ENCODE data around the gene RHBDL1. TPM values are rescaled to one million over a fixed set of nuclear protein-coding genes. Genes with fewer than 3 reads are reported as not detected.

The RHBDL1 gene
- total RNA-seq, 4 donors from 2014 or later, result 0.44 to 1.0 (median 0.96) TPM; not detected in 1

DNA sequence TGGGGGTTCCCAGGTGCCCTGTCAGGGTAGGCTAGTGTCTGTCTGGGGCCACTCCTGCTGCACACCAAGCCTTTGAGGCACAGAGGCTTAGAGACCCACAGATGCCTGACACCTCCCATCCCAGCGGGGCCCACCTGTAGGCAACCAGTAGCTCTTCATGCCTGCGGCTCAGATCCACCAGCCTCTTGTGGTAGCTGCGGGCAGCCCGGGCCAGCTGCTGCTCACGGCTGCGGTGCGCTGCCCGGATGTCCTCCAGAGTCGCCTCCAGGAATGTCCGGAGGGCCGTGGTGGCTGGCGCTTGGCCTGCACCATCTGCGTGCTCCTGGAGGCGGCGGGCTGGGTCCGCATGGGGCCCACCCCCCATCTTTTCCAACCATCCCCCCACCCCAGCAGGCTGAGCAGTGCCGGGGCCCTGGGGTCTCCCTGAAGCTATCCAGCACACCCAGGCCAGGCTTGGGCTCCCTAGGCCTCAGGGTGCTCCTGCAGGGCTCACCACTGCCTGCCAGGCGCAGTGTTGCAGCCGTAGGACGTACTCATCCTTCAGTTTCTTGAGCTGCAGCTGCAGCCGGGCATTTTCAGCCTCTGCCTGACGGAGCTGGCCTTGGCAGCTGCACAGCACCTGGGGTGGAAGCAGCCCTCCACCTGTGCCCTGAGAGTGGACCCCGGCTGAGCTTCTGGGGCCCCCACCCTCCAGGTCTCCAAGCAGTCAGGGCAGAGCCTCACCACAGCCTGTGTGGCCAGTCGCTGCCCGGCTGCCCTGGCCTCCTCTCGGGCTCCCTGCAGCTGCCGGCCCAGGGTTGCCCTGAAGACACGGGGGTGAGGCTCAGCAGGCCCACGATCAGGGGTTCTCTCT is 48.9 kb downstream of the RHBDL1 start:
- no peak for TF ChIP-seq CTCF (IDR thresholded peaks at IDR 0.05)
- ATAC-seq (ENCODE audit: low FRiP score) (no peak), DNase-seq (ENCODE audit: low spot score) (no peak)

DNA sequence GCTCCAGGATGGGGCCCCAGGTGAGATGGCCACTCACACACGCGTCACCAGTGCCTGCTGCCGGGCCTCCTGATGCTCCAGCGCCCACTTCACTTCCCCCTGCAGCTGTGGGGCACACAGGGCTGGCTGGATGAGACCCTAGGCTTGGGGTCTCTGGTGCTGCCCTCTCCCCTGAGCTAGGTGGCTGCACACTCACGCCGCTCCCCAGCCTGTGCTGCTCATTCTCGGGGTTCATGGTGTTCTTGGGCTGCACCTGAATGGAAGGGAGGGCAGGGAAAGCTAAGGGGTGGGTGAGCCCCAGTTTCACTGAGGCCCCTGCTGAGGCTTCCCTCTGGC is 49.5 kb downstream of the RHBDL1 start:
- no peak for TF ChIP-seq CTCF (IDR thresholded peaks at IDR 0.05)
- ATAC-seq (ENCODE audit: low FRiP score) (no peak), DNase-seq (ENCODE audit: low spot score) (no peak)

DNA sequence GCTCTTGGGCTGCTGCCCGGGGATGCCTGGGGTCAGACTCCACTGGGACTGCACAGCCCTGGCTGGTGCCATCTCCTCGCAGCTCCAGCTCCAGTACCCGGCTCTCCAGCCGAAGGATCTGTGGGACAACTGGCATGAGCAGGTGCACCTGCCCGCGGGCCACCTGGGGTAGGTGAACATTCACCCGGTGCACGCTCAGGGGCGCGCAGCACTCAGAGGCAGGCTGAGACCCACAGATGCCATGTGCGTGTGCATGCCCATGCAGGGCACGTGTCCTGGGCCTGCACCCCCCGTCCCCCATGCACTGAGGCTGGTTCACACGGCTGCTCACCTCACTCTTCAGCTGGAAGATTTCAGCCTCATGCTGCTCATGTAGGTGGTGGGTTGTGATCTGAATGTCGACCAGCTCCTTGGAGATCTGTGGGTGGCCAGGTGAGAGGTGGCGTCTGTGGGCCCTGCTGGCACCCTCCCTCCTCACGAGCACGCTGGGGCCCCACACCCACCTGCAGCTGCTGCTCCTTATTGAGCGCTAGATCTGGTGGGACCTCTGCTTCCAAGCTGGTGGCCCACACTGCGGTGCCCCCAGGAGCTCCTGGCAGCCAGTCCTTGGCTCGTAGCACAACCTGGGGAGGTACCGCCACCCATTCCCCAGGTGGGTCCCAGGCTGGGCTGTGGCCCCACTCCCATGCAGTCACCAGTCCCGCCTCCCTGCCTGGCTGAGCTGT is 50.2 kb downstream of the RHBDL1 start:
- no peak for TF ChIP-seq CTCF (IDR thresholded peaks at IDR 0.05)
- no peak for DNase-seq (ENCODE audit: low spot score)
- ATAC-seq (ENCODE audit: low FRiP score), result no peak

DNA sequence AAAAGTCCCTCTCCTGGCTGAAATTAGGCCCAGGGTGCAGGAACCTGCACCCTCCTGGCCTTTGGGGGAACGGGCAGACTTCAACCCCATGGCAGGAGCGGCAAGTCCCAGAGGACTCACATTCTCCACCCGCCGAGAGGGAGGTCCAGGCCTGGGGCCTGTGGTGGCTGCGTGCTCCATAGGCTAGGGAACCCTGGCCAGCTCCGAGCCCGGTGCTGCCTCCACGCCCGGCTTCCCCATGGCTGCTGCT is 50.6 kb downstream of the RHBDL1 start:
- ATAC-seq (ENCODE audit: low FRiP score) (no peak), DNase-seq (ENCODE audit: low spot score) (no peak)
- TF ChIP-seq CTCF (IDR thresholded peaks at IDR 0.05), result no peak

- ATAC-seq (ENCODE audit: low FRiP score) (peak; percentile 25), DNase-seq (ENCODE audit: low spot score) (no peak)
- no peak for TF ChIP-seq CTCF (IDR thresholded peaks at IDR 0.05)
Measured at GRCh38 chr16:726438-727290, 51.2 kb downstream of the RHBDL1 start, which contains the start of the genes CCDC78 and HAGHL. Gene CCDC78 (minus strand): TSS chr16:726443. CDS start chr16:726367, 76 bp downstream. Gene HAGHL (plus strand): TSS chr16:727106. CDS start chr16:727510, 404 bp downstream.

GRCh38 chr16:727291-727977 is 52.0 kb downstream of the RHBDL1 start:
- ATAC-seq (ENCODE audit: low FRiP score) (peak; percentile 0), DNase-seq (ENCODE audit: low spot score) (no peak)

More at GRCh38 chr16:727291-727977, 52.0 kb downstream of the RHBDL1 start:
- TF ChIP-seq CTCF (IDR thresholded peaks at IDR 0.05), result no peak
